HEK293T (cell line): ENCODE data around the gene WDR54.

Experiments
- ARNT ChIP-seq: fragments of 450-650 bp; IDR thresholded peaks from 2 replicates; pipeline ENCODE4 v1.6.1; 2017; ENCODE audit warnings: mild to moderate bottlenecking
- CTBP1 ChIP-seq: fragments of 450-650 bp; IDR thresholded peaks from 2 replicates; pipeline ENCODE4 v1.6.1; 2016; ENCODE audit warnings: borderline replicate concordance
- ELF4 ChIP-seq: fragments of 450-650 bp; IDR thresholded peaks from 2 replicates; pipeline ENCODE4 v1.6.1; 2017; ENCODE audit warnings: antibody characterized with exemption
- FOXM1 ChIP-seq: fragments of 450-650 bp; IDR thresholded peaks from 2 replicates; pipeline ENCODE4 v1.6.1; 2017; ENCODE audit warnings: mild to moderate bottlenecking, borderline replicate concordance
- HDGF ChIP-seq: fragments of 450-650 bp; IDR thresholded peaks from 2 replicates; pipeline ENCODE4 v1.6.1; 2017; ENCODE audit warnings: antibody characterized with exemption, borderline replicate concordance
- LEF1 ChIP-seq: fragments of 450-650 bp; IDR thresholded peaks from 2 replicates; pipeline ENCODE4 v1.6.1; 2017; ENCODE audit warnings: mild to moderate bottlenecking, borderline replicate concordance
- SUZ12 ChIP-seq: fragments of 450-650 bp; IDR thresholded peaks from 2 replicates; pipeline ENCODE4 v1.6.1; 2016; ENCODE audit warnings: mild to moderate bottlenecking
- ZNF384 ChIP-seq: fragments of 450-650 bp; IDR thresholded peaks from 2 replicates; pipeline ENCODE4 v1.6.1; 2016

DNA sequence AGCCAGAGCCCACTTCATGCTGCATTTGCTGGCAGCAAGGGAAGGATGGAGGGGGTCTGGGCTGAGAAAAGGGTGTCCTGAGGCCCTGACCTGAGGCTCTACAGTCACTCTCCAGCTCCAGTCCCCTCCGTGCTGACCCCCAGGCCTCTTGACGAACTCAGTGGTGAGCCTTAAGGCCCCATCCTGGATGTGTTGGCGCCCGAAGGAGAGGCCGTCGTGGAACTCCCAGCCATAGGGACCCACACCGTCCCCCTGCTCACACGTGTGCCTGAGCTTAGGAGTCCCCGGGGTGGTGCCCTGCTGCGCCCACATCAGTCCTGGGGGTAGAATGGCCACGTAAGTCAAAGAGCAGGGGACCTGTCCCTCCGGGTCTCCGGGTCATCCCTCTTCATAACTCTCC, 42.9 kb downstream of the WDR54 start:
- TF ChIP-seq SUZ12 (no peak), LEF1 (no peak), HDGF (no peak), ARNT (no peak), ELF4 (no peak), CTBP1 (no peak), ZNF384 (no peak), FOXM1 (no peak)
